T-cell (primary cell): ENCODE results near the gene CHCHD10. TPM values are rescaled to one million over a fixed set of nuclear protein-coding genes. Genes with fewer than 3 reads are reported as not detected.
A peak's percentile ranks its signal among the peaks of the same experiment; 100 is the strongest.

Experiments used
- ATAC-seq, 4 experiments: fragments of 200-7000 bp in 3 of 4; fragments of 150-1000 bp in 1 of 4; cut with Tn5 transposase; replicated peaks in 1 of 4; 1 replicate in 3 of 4; 2 replicates in 1 of 4; pipeline ENCODE4 v1.10.0; 2021; ENCODE audit warnings: moderate library complexity in 3 of 4, mild to moderate bottlenecking in 2 of 4, moderate number of reproducible peaks in 1 of 4
- CTCF ChIA-PET, 2 donors: fragments of 300-600 bp; sonication (Branson Sonifier 250); formaldehyde crosslinking; loops; one replicate each; lab custom pipeline; 2022; ENCODE audit warnings: antibody characterized with exemption in 2 of 2; lab: Charles Lee
- POLR2A ChIA-PET, 2 donors: fragments of 300-600 bp; sonication (Branson Sonifier 250); formaldehyde crosslinking; loops; one replicate each; lab custom pipeline; 2022; ENCODE audit warnings: antibody characterized with exemption in 2 of 2; lab: Charles Lee
- DNase-seq, 35 experiments: peaks; one replicate each; pipeline versions ENCODE4 v3.0.0 to v3.0.0-alpha.2; 2013 to 2023
- H3K27ac ChIP-seq: one replicate; pipeline ENCODE4 v1.5.1; 2013; ENCODE audit warnings: low read length
- H3K27me3 ChIP-seq, 2 experiments: replicated peaks in 1 of 2; 1 replicate in 1 of 2; 2 replicates in 1 of 2; pipeline versions ENCODE4 v1.6.1 to v1.7.0; 2013; ENCODE audit warnings: low read length in 1 of 2, mixed read lengths in 1 of 2; ENCODE audit not compliant: control insufficient read depth in 2 of 2, insufficient read depth in 2 of 2; ENCODE audit errors: extremely low read depth in 1 of 2
- H3K36me3 ChIP-seq, 2 donors: 1 replicate in 1 of 2; 2 replicates in 1 of 2; pipeline versions ENCODE4 v1.6.1 to v1.7.0; 2013; ENCODE audit warnings: low read length in 1 of 2; ENCODE audit not compliant: control insufficient read depth in 2 of 2, insufficient read depth in 1 of 2; ENCODE audit errors: extremely low read depth in 1 of 2
- H3K4me1 ChIP-seq, 2 experiments: 1 replicate in 1 of 2; 2 replicates in 1 of 2; pipeline versions ENCODE4 v1.6.1 to v1.7.0; 2013; ENCODE audit warnings: low read length in 2 of 2, mixed read lengths in 1 of 2; ENCODE audit not compliant: insufficient read depth in 2 of 2, control insufficient read depth in 1 of 2; ENCODE audit errors: extremely low read depth in 1 of 2
- H3K4me3 ChIP-seq, 2 donors: 1 replicate in 1 of 2; 2 replicates in 1 of 2; pipeline versions ENCODE4 v1.5.1 to v1.7.0; 2013; ENCODE audit warnings: mild to moderate bottlenecking in 2 of 2, low read length in 1 of 2, moderate library complexity in 1 of 2; ENCODE audit not compliant: control insufficient read depth in 1 of 2; ENCODE audit errors: extremely low read depth in 1 of 2
- H3K9me3 ChIP-seq: 2 replicates; pipeline ENCODE4 v1.7.0; 2013
- H3K27ac Mint-ChIP-seq, 2 donors: one replicate each; pipeline ENCODE4 v1.8.0; 2020 to 2021; ENCODE audit warnings: mild to moderate bottlenecking in 2 of 2, mixed read lengths in 2 of 2
- H3K27me3 Mint-ChIP-seq, 2 donors: one replicate each; pipeline ENCODE4 v1.8.0; 2021 to 2022; ENCODE audit warnings: mixed read lengths in 2 of 2
- H3K36me3 Mint-ChIP-seq: one replicate; pipeline ENCODE4 v1.8.0; 2021; ENCODE audit warnings: mixed read lengths
- H3K4me1 Mint-ChIP-seq, 3 donors: one replicate each; pipeline ENCODE4 v1.8.0; 2020 to 2022; ENCODE audit warnings: mixed read lengths in 3 of 3, mild to moderate bottlenecking in 1 of 3
- H3K4me3 Mint-ChIP-seq, 3 donors: one replicate each; pipeline ENCODE4 v1.8.0; 2020 to 2022; ENCODE audit warnings: mild to moderate bottlenecking in 3 of 3, mixed read lengths in 3 of 3, moderate library complexity in 3 of 3
- H3K9me3 Mint-ChIP-seq, 3 donors: one replicate each; pipeline ENCODE4 v1.8.0; 2020 to 2022; ENCODE audit warnings: mixed read lengths in 3 of 3
- WGBS: methylation state at CpG from one replicate; pipeline ENCODE4 v1.1.5; 2013; ENCODE audit warnings: missing lambda C conversion rate; ENCODE audit not compliant: insufficient coverage; 5-methylcytosine and 5-hydroxymethylcytosine counted together
- total RNA-seq, 35 experiments: library from RNA in 6 of 35; stranded (reverse) in 6 of 35; fragments of 120-200 nt in 1 of 35; gene quantifications; one replicate each; pipeline versions ENCODE4 v1.2.1 to v1.2.4 and lab custom pipeline; 2013 to 2026

CHCHD10 gene
- total RNA-seq (10 to 100 TPM; 26.1 to 66.3 (median 63.2) TPM), total RNA-seq (lab: John Stamatoyannopoulos, UW) (5.2 to 38.8 (median 12.4) reads per million in 29 experiments)
- total RNA-seq (2013) = 35.4 TPM

DNA sequence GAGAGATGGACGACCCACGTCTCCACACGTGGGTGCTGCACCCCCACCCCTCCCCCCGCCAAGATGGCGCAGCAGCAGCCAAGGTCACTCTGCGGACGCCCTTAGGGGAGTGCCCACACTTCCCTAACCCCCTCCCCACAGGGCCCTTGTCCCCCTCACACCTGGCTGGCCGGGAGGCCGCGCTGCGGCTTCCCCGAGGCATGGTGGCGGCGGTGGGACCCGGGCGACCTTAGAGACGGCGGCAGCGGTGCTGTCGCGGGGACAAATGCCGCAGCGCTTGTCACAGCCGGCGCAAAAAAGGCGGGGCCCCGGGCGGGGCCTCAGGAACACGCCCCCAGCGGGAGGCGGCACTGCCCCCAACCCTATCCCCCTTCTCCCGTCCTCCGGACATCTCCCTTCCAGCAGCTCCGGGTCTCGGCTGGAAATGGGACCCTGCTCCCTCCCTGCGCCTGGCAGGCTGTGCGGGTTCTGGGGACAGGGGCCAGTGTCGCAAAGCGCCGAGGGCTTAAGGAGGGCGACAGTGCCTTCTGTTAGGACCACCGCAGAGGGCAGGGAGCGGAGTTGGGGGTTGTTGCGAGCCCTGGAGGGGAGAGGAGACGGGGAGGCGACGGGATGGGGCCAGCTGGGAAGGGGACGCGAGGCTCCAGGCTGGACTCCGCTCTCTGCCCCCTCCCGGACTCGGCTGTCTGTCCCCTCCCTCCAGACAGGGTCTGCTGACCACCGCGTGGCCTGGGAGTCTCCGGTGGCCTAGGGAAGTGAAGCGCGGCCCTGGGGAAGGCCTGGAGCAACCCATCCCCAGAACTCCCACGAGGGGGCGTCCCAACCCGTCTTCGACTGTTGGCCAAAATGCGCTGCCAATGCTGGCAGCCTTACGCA, at the start of gene CHCHD10:
Gene CHCHD10 (minus strand): TSS at position 300 of the 876 bp plus-strand sequence. CDS start 98 bp downstream, at position 202.
- peak within 1 kb of the TSS; percentile 13 for H3K27ac ChIP-seq
- peaks cover 0 to 12% of the 10 kb centered on the region in 2 experiments for H3K27me3 ChIP-seq
- Mint-ChIP-seq H3K4me1 (peaks cover 40 to 61% (median 46%) of the 10 kb centered on the region in 3 donors), H3K36me3 (no peaks in the 10 kb centered on the region), H3K9me3 (no peaks in the 10 kb centered on the region), H3K27me3 (no peaks in the 10 kb centered on the region), H3K4me3 (peak within 1 kb of the TSS; percentile 78 to 84 (median 82)), H3K27ac (peak within 1 kb of the TSS; percentile 46 to 75)
- WGBS = 2% methylated on average over 55 of the region's 63 CpGs
- peaks cover 2 to 3% of the 10 kb centered on the region in 2 donors for H3K36me3 ChIP-seq
- peaks cover 25 to 78% of the 10 kb centered on the region in 2 experiments for H3K4me1 ChIP-seq
- peak within 1 kb of the TSS; percentile 74 to 81 for H3K4me3 ChIP-seq
- ATAC-seq (peak; percentile 67 to 80 (median 76)), DNase-seq (peak; percentile 46 to 79 (median 66))
- ChIA-PET POLR2A (no interaction called here), CTCF (interaction anchor here (0.6 to 1.2 kb wide), 2 partner anchors 16 to 17 kb away, joined by 3 to 5 read pairs; partner anchors contain the start of gene ZNF70 (in 1 of the 2))
- no peaks in the 10 kb centered on the region for H3K9me3 ChIP-seq

DNA sequence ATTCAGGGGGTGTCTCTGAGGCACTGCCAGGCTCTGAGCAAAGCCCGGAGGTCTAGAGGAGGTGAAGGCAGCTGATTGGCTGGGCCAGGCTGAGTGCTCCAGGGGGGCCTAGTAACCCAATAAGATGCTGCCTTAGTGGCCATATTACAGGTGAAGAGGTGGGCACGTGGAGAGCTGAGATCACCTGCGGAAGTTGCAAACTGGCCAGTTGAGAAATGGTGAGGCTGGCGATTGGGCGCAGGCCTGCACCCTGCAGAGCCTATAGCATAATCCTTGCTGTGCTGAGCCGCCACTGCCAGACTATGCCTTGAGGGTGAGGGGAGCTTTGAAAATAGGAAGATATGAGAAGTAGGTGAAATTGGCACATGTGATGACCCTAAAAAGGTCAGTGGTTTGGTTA, 49.4 kb upstream of the CHCHD10 start:
- H3K36me3 Mint-ChIP-seq = peaks cover 53% of the 10 kb centered on the region
- DNase-seq (no peak), ATAC-seq (no peak)
- H3K27me3 Mint-ChIP-seq = no peaks in the 10 kb centered on the region
- H3K27ac ChIP-seq = no peak overlapping the region
- H3K4me1 ChIP-seq = peaks cover 0 to 4% of the 10 kb centered on the region in 2 experiments
- H3K4me3 Mint-ChIP-seq = no peak overlapping the region
- no peak overlapping the region for H3K4me3 ChIP-seq
- POLR2A ChIA-PET = no interaction called here
- WGBS = 96% methylated on average over 5 of the region's 6 CpGs
- no peaks in the 10 kb centered on the region for H3K9me3 ChIP-seq
- H3K9me3 Mint-ChIP-seq = no peaks in the 10 kb centered on the region
- peaks cover 0 to 14% (median 0%) of the 10 kb centered on the region in 3 donors for H3K4me1 Mint-ChIP-seq
- peaks cover 14 to 53% of the 10 kb centered on the region in 2 donors for H3K36me3 ChIP-seq
- no peak overlapping the region for H3K27ac Mint-ChIP-seq
- H3K27me3 ChIP-seq = no peaks in the 10 kb centered on the region
- CTCF ChIA-PET = no interaction called here

DNA sequence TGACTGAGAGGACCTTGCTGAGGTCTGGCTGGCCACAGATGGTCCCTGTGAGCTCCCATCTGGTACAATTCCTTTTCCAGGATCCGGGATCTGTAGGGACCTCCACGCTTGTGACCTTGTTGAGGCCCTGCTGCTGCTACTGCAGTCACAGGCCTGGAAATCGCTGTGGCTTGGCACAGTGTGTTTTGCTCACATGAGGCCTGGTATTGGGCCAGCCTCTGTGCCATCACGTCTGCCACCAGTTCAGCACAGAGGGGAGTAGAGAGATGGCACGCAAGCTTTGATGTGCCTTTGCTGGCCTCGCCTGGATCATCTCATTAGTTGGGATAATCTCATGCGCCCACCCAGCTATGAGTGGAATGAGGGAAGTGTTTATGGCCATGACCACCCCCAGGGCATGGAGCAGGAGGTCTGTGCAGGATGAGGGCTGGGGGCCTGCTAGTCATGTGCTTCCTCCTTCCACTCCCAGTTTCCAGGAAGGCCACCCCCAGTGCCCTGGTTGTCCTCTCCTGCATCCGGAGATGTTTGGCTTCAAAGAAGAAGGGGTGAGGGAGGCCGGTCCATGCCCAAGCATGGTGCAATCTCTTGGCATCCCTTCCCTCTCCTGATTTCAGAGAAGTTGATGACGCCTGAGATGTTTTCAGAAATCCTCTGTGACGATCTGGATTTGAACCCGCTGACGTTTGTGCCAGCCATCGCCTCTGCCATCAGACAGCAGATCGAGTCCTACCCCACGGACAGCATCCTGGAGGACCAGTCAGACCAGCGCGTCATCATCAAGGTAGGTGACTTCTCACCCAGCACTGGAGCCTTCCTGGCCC, 48.6 kb upstream of the CHCHD10 start:
- Mint-ChIP-seq H3K4me3 (no peak overlapping the region), H3K9me3 (no peaks in the 10 kb centered on the region), H3K27me3 (no peaks in the 10 kb centered on the region), H3K36me3 (peaks cover 53% of the 10 kb centered on the region), H3K4me1 (peaks cover 0 to 14% (median 0%) of the 10 kb centered on the region in 3 donors), H3K27ac (no peak overlapping the region)
- no peak for DNase-seq
- ChIA-PET POLR2A (no interaction called here), CTCF (no interaction called here)
- Histone ChIP-seq H3K4me1 (peaks cover 0 to 4% of the 10 kb centered on the region in 2 experiments), H3K36me3 (peaks cover 12 to 47% of the 10 kb centered on the region in 2 donors), H3K27ac (no peak overlapping the region), H3K27me3 (no peaks in the 10 kb centered on the region), H3K9me3 (no peaks in the 10 kb centered on the region), H3K4me3 (no peak overlapping the region)
- 93% methylated on average over 16 of the region's 18 CpGs for WGBS
- no peak for ATAC-seq

DNA sequence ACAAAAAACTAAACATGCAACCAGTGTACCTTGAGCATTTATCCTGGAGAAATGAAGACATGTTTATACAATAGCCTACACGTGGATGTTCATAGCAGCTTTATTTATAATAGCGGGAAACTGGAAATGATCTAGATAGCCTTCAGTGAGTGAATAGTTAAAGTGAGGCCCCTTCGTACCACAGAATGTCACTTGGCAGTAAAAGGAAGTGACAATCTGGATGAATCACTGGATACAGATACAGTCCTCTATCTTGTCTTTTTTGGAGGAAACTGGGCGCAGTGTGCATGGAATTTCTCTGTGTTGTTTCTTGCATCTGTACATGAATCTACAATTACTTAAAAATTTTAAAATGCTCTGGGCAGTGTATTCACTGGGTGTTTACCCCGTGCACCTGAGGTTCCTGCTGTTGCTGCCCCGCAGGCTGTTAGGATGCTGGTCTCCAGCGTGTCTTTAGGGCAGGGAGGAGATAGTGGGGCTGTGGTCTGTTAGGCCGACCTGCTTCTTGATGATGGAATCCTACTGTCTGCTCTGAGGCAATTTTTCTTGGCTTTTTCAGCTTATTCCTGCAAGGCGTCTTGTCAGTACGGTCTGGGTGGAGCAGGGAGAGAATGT, 47.9 kb upstream of the CHCHD10 start:
- Histone ChIP-seq H3K27ac (no peak overlapping the region), H3K4me3 (no peak overlapping the region), H3K27me3 (no peaks in the 10 kb centered on the region), H3K4me1 (no peaks in the 10 kb centered on the region), H3K36me3 (peaks cover 10 to 43% of the 10 kb centered on the region in 2 donors), H3K9me3 (no peaks in the 10 kb centered on the region)
- ATAC-seq = no peak
- no peaks in the 10 kb centered on the region for H3K9me3 Mint-ChIP-seq
- DNase-seq = no peak
- H3K27ac Mint-ChIP-seq = no peak overlapping the region
- ChIA-PET CTCF (no interaction called here), POLR2A (no interaction called here)
- H3K27me3 Mint-ChIP-seq = no peaks in the 10 kb centered on the region
- no peak overlapping the region for H3K4me3 Mint-ChIP-seq
- WGBS = 96% methylated on average over 4 of the region's 10 CpGs
- peaks cover 55% of the 10 kb centered on the region for H3K36me3 Mint-ChIP-seq
- peaks cover 0 to 9% (median 0%) of the 10 kb centered on the region in 3 donors for H3K4me1 Mint-ChIP-seq

DNA sequence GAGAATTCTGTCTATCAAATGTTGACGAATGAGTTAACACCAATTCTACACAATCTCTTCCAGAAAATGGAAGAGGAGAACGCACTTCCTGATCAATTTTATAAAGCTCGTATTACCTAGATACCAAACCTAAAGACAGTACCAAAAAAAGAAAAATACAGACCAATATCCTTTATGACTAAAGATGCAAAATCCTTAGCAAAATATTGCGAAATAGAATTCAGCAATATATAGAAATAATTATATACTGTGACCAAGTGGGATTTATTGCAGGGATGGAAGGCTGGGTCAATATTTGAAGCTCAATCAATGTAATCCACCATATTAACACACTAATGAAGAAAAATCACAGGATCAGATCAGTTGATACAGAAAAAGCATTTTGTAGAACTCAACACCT, 44.6 kb upstream of the CHCHD10 start:
- H3K27ac Mint-ChIP-seq = no peak overlapping the region
- no peaks in the 10 kb centered on the region for H3K9me3 Mint-ChIP-seq
- H3K27ac ChIP-seq = no peak overlapping the region
- H3K36me3 Mint-ChIP-seq = peaks cover 42% of the 10 kb centered on the region
- H3K27me3 ChIP-seq = no peaks in the 10 kb centered on the region
- no peaks in the 10 kb centered on the region for H3K9me3 ChIP-seq
- WGBS = 100% methylated on average over 2 of the region's 4 CpGs
- no peaks in the 10 kb centered on the region for H3K4me1 Mint-ChIP-seq
- H3K27me3 Mint-ChIP-seq = no peaks in the 10 kb centered on the region
- H3K36me3 ChIP-seq = peaks cover 10 to 22% of the 10 kb centered on the region in 2 donors
- no peaks in the 10 kb centered on the region for H3K4me1 ChIP-seq
- DNase-seq = no peak
- H3K4me3 ChIP-seq = no peak overlapping the region
- no peak overlapping the region for H3K4me3 Mint-ChIP-seq
- ATAC-seq = no peak
- CTCF ChIA-PET = no interaction called here
- POLR2A ChIA-PET = no interaction called here

DNA sequence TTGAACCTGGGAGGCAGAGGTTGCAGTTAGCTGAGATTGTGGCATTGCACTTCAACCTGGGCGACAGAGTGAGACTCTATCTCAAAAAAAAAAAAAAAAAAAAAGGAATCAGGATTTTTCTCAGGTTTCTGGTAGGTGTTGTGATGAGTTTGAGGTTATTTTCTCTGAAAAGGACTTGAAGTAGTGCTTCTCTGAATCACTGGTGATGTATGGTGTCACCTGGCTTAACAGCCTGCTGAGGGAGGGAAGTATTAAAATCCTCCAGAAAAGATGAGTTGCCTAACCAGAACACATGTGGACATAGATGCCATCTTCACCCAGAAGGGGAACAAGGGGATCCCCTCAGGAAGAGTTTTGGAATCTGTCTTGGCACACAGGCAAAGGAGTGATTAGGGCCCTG, 39.1 kb upstream of the CHCHD10 start:
- H3K9me3 Mint-ChIP-seq = no peaks in the 10 kb centered on the region
- no peak overlapping the region for H3K4me3 Mint-ChIP-seq
- no peaks in the 10 kb centered on the region for H3K27me3 Mint-ChIP-seq
- H3K36me3 Mint-ChIP-seq = peaks cover 41% of the 10 kb centered on the region
- ChIA-PET CTCF (interaction anchor here in 1 of 2 donors (0.6 kb wide), 1 partner anchor 32 kb away, joined by 3 read pairs; no protein-coding TSS in a partner anchor), POLR2A (no interaction called here)
- peaks cover 0 to 2% (median 0%) of the 10 kb centered on the region in 3 donors for H3K4me1 Mint-ChIP-seq
- H3K27ac ChIP-seq = no peak overlapping the region
- H3K27ac Mint-ChIP-seq = peak overlapping the region in 1 of 2 donors; percentile 22
- no peaks in the 10 kb centered on the region for H3K4me1 ChIP-seq
- no peak for DNase-seq
- H3K27me3 ChIP-seq = no peaks in the 10 kb centered on the region
- H3K4me3 ChIP-seq = no peak overlapping the region
- ATAC-seq = no peak
- no CpG with 5 or more reads among the region's 1 CpG for WGBS
- no peaks in the 10 kb centered on the region for H3K9me3 ChIP-seq
- H3K36me3 ChIP-seq = peaks cover 15 to 43% of the 10 kb centered on the region in 2 donors
